Bronchial epithelial cell (primary cell): ENCODE results near the gene TSKU. TPM values are rescaled to one million over a fixed set of nuclear protein-coding genes. Genes with fewer than 3 reads are reported as not detected.

Experiments used
- DNase-seq: peaks from one replicate; pipeline ENCODE4 v3.0.0-alpha.2; 2010; ENCODE audit warnings: low read depth
- FAIRE-seq: peaks from 2 replicates; lab custom pipeline; 2011; peaks lifted over from hg19 to GRCh38; lab: Jason Lieb, UNC
- H3K27me3 ChIP-seq: 2 replicates; pipeline ENCODE4 v1.5.1; 2011; ENCODE audit warnings: low read length; ENCODE audit not compliant: control insufficient read depth, insufficient read depth
- H3K36me3 ChIP-seq: 2 replicates; pipeline ENCODE4 v1.5.1; 2011; ENCODE audit warnings: low read length; ENCODE audit not compliant: control insufficient read depth, insufficient read depth
- H3K4me3 ChIP-seq: 2 replicates; pipeline ENCODE4 v1.5.1; 2011; ENCODE audit warnings: mild to moderate bottlenecking, low read depth, low read length, control low read depth
- total RNA-seq: library from RNA; depleted of rRNA; stranded (reverse); fragments of >200 nt; gene quantifications from 2 replicates; pipeline ENCODE4 v1.2.1, GENCODE V29; 2014
- TF ChIP-seq, protein P1 (sequence below): IDR thresholded peaks from 2 replicates; pipeline ENCODE4 v1.5.1; 2011; ENCODE audit warnings: mild to moderate bottlenecking, moderate library complexity, low read length, control low read depth, inconsistent platforms; ENCODE audit not compliant: insufficient read depth, severe bottlenecking

Gene TSKU
- total RNA-seq, 1 donor from 2014 or later, result 8.2 TPM

DNA sequence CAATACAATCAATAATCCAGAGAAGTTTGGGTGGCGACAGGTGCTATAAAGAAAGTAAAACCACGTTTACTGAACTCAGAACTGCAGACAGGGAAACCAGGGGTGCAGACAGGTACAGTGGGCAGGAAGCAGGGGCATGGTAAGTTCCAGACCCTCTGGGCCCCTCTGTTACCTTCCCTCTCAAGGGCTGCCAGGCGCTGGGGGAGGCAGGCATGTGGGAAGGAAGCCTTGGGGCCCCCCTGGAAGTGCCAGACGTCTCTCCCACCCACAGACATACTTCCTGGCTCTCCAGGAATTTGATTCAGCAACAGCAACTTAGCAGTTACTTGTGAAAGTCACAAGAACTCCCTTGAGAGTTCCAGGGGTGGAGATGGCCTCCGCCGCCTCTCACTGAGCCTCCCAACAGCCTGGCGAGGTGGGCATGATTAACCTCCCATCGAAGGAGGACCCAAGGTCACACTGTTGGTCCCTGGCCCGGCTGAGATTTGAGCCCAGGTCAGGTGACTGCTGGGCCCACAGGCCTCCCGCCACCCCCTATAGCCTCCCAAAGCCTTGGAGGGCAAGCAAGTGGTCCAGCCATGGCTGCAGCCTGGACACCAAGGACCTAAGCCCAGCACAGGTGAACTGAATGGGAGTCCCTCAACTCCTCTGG lies 14.1 kb upstream of the TSKU start:
- Histone ChIP-seq H3K4me3 (no peak overlapping the region), H3K27me3 (no peaks in the 10 kb centered on the region), H3K36me3 (no peaks in the 10 kb centered on the region)
- DNase-seq, result no peak
- TF ChIP-seq, protein P1, sequence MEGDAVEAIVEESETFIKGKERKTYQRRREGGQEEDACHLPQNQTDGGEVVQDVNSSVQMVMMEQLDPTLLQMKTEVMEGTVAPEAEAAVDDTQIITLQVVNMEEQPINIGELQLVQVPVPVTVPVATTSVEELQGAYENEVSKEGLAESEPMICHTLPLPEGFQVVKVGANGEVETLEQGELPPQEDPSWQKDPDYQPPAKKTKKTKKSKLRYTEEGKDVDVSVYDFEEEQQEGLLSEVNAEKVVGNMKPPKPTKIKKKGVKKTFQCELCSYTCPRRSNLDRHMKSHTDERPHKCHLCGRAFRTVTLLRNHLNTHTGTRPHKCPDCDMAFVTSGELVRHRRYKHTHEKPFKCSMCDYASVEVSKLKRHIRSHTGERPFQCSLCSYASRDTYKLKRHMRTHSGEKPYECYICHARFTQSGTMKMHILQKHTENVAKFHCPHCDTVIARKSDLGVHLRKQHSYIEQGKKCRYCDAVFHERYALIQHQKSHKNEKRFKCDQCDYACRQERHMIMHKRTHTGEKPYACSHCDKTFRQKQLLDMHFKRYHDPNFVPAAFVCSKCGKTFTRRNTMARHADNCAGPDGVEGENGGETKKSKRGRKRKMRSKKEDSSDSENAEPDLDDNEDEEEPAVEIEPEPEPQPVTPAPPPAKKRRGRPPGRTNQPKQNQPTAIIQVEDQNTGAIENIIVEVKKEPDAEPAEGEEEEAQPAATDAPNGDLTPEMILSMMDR, result no peak
- FAIRE-seq, result no peak

DNA sequence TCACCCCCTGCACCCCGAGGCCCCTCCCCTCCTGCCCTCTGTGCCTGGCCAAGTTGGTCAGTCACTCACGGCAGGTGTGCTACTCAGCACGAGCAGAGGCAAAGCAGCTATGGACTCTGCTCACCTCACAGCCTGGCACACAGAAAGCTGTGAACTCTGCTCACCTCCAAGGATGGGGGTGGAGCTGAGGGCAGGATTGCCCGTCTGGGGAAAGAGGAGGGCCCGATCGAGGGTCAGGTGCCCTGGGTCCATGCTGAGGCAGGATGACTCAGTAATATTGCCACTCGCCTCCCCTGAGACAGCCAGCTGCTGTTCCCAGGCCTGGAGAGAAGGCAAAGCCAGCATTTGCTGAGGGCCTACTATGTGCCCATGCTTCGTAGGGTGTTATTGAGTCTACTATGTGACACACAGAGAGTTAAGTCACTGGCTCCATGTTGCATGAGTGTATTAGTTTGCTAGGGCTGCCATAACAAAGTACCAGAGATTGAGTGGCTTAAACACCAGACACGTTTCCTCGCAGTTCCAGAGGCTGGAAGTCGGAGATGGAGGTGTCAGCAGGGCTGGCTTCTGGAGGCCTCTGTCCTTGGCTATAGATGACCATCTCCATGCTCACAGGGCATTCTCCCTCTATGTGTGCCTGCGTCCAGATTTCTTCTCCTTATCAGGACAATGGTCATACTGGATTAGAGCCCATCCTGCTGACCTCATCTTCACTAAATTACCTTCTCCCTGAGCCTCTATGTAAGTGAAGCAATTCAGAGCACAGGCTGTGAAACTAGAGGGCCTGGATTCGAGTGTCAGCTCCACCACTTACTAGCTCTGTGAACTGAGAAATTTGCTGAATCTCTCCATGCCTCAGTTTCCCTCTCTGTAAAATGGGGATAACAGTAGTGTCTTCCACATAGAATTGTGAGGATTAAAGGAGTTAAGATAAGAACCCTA lies 13.2 kb upstream of the TSKU start:
- DNase-seq (peak; percentile 37), FAIRE-seq (no peak)
- TF ChIP-seq, protein P1, result no peak
- Histone ChIP-seq H3K4me3 (no peak overlapping the region), H3K36me3 (no peaks in the 10 kb centered on the region), H3K27me3 (no peaks in the 10 kb centered on the region)

- TF ChIP-seq, protein P1, result no peak
- FAIRE-seq, result peak; percentile 58
- DNase-seq, result peak; percentile 52
Measured at GRCh38 chr11:76770642-76771445, 12.3 kb upstream of the TSKU start.

GRCh38 chr11:76771446-76772099 lies 11.6 kb upstream of the TSKU start:
- FAIRE-seq, result no peak
- no peak for DNase-seq
- TF ChIP-seq, protein P1, result no peak
- H3K27me3 ChIP-seq, result no peaks in the 10 kb centered on the region
- no peak overlapping the region for H3K4me3 ChIP-seq
- no peaks in the 10 kb centered on the region for H3K36me3 ChIP-seq

More at GRCh38 chr11:76770642-76771445, 12.3 kb upstream of the TSKU start:
- Histone ChIP-seq H3K4me3 (no peak overlapping the region), H3K36me3 (no peaks in the 10 kb centered on the region), H3K27me3 (no peaks in the 10 kb centered on the region)

DNA sequence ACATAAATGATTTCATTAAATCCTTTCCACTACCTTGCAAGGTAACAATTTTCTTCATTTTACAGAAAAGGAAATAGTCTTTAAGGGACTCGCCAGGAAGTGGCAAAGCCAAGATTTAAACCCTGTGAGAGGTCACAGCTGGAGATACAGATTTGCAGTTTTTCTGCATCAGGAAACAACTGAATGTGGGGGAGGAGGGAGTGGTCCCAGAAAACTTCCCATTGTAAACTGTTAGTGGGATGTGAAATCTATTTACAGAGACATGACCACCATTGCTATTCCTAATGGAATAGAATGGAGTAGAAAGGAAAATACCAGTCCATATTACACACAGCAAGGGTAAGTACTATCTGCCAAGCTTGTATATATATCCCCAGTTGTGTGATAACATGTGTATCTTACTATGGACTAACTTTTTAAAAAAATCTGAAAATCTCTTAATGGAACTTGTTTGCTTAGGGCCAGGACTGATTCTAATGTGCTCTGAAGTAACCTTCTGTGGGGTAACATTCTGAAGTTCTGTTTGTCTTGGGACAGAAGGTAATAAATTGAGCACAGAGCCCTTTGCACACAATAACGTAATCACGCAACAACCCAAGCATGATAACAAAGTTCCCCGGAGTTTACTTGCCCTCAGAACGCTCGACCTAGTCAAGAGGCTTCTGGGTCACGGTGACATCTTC lies 10.9 kb upstream of the TSKU start:
- FAIRE-seq, result no peak
- no peaks in the 10 kb centered on the region for H3K27me3 ChIP-seq
- TF ChIP-seq, protein P1, result no peak
- DNase-seq, result no peak
- H3K4me3 ChIP-seq, result no peak overlapping the region
- H3K36me3 ChIP-seq, result no peaks in the 10 kb centered on the region
